Fibroblast of upper back skin (primary cell): ENCODE results near the gene DCAF17.
A peak's percentile ranks its signal among the peaks of the same experiment; 100 is the strongest.
"Not testable (repeated sequence)": the region's sequence is repeated elsewhere in the genome, so short reads cannot be mapped to it uniquely, and the experiment has no call there.

Experiments
- DNase-seq: peaks from one replicate; pipeline ENCODE4 v3.0.0-alpha.2; 2013

Gene DCAF17

GRCh38 chr2:171460537-171460936 is 26.5 kb downstream of the DCAF17 start:
- no peak for DNase-seq

- DNase-seq, result peak; percentile 28
Observed at GRCh38 chr2:171469176-171469575, 35.1 kb downstream of the DCAF17 start.

GRCh38 chr2:171470129-171470528 is 36.1 kb downstream of the DCAF17 start:
- DNase-seq, result no peak

- no peak for DNase-seq
Observed at GRCh38 chr2:171475979-171476378, 42.0 kb downstream of the DCAF17 start.

GRCh38 chr2:171478345-171478744 is 44.3 kb downstream of the DCAF17 start:
- DNase-seq, result peak; percentile 6

GRCh38 chr2:171479154-171479814 is 45.3 kb downstream of the DCAF17 start:
- peak; percentile 17 for DNase-seq

- DNase-seq, result no peak
Observed at GRCh38 chr2:171480908-171481307, 46.9 kb downstream of the DCAF17 start.

- DNase-seq, result peak; percentile 17
Observed at GRCh38 chr2:171482308-171482707, 48.3 kb downstream of the DCAF17 start.

- peak; percentile 78 for DNase-seq
Observed at GRCh38 chr2:171482877-171483276, 48.9 kb downstream of the DCAF17 start.

GRCh38 chr2:171483793-171484192 is 49.8 kb downstream of the DCAF17 start:
- DNase-seq, result no peak

- DNase-seq, result no peak
Observed at GRCh38 chr2:171485116-171485515, 51.1 kb downstream of the DCAF17 start.

GRCh38 chr2:171487201-171487600 is 53.2 kb downstream of the DCAF17 start:
- DNase-seq, result no peak

GRCh38 chr2:171487803-171488259 is 53.8 kb downstream of the DCAF17 start:
- no peak for DNase-seq

- no peak for DNase-seq
Observed at GRCh38 chr2:171490577-171490976, 56.6 kb downstream of the DCAF17 start.

GRCh38 chr2:171491292-171491691 is 57.3 kb downstream of the DCAF17 start:
- DNase-seq, result no peak

GRCh38 chr2:171492664-171493063 is 58.6 kb downstream of the DCAF17 start:
- DNase-seq, result no peak

- not testable (repeated sequence) for DNase-seq
Observed at GRCh38 chr2:171497664-171498063, 63.6 kb downstream of the DCAF17 start.

- peak; percentile 45 for DNase-seq
Observed at GRCh38 chr2:171505374-171505773, 71.3 kb downstream of the DCAF17 start.

- no peak for DNase-seq
Observed at GRCh38 chr2:171509945-171510731, 76.1 kb downstream of the DCAF17 start.

GRCh38 chr2:171512014-171512413 is 78.0 kb downstream of the DCAF17 start:
- DNase-seq, result no peak

GRCh38 chr2:171512683-171513195 is 78.7 kb downstream of the DCAF17 start:
- no peak for DNase-seq

GRCh38 chr2:171513719-171514160 is 79.7 kb downstream of the DCAF17 start:
- DNase-seq, result no peak

GRCh38 chr2:171514908-171515582 is 81.0 kb downstream of the DCAF17 start:
- DNase-seq, result no peak
